KBM-7 (cell line): ENCODE results near the gene DHRS9.

Source experiments
- DNase-seq: peaks from one replicate; pipeline ENCODE4 v3.0.0-alpha.2; 2015
- in situ Hi-C: fragments of 300-500 bp; cut with MboI; formaldehyde crosslinking; loops from 2 replicates; pipeline ENCODE4 v1.14.3; 2020; ENCODE audit warnings: low sequenced_read_pairs, low pct_unique_long_range_greater_than_20kb, mixed read lengths

DHRS9 gene

GRCh38 chr2:169069341-169069740, at the start of gene DHRS9:
Gene DHRS9 (plus strand): TSS chr2:169069563. CDS start chr2:169081582, 12,019 bp downstream.
- peak; percentile 12 for DNase-seq
- in situ Hi-C loops: no loop called here

- in situ Hi-C loops: no loop called here
- no peak for DNase-seq
These were observed 46.2 kb upstream of the DHRS9 start for GRCh38 chr2:169023161-169023560.

- in situ Hi-C loops: no loop called here
These were observed 43.3 kb upstream of the DHRS9 start for GRCh38 chr2:169026056-169026455.

GRCh38 chr2:169027234-169027633, 42.1 kb upstream of the DHRS9 start:
- no peak for DNase-seq
- in situ Hi-C loops: no loop called here

More at GRCh38 chr2:169026056-169026455, 43.3 kb upstream of the DHRS9 start:
- no peak for DNase-seq

- in situ Hi-C loops: no loop called here
- no peak for DNase-seq
These were observed 40.0 kb upstream of the DHRS9 start for GRCh38 chr2:169029341-169029740.

GRCh38 chr2:169031202-169031601, 38.2 kb upstream of the DHRS9 start, which contains the start of gene ABCB11:
Gene ABCB11 (minus strand): TSS chr2:169031324. CDS start chr2:169018125, 13,199 bp downstream.
- in situ Hi-C loops: no loop called here
- no peak for DNase-seq

- DNase-seq: peak; percentile 26
- in situ Hi-C loops: no loop called here
These were observed 35.1 kb upstream of the DHRS9 start for GRCh38 chr2:169034256-169034655.

- DNase-seq: no peak
- in situ Hi-C loops: no loop called here
These were observed 34.3 kb upstream of the DHRS9 start for GRCh38 chr2:169034984-169035544.

GRCh38 chr2:169035887-169036286, 33.5 kb upstream of the DHRS9 start:
- no peak for DNase-seq
- in situ Hi-C loops: no loop called here

- in situ Hi-C loops: no loop called here
These were observed 32.5 kb upstream of the DHRS9 start for GRCh38 chr2:169036736-169037440.

GRCh38 chr2:169038338-169038757, 31.0 kb upstream of the DHRS9 start:
- in situ Hi-C loops: no loop called here
- peak; percentile 67 for DNase-seq

More at GRCh38 chr2:169036736-169037440, 32.5 kb upstream of the DHRS9 start:
- no peak for DNase-seq

GRCh38 chr2:169039702-169040101, 29.7 kb upstream of the DHRS9 start:
- in situ Hi-C loops: no loop called here
- peak; percentile 67 for DNase-seq

GRCh38 chr2:169041594-169041993, 27.8 kb upstream of the DHRS9 start:
- no peak for DNase-seq
- in situ Hi-C loops: no loop called here

GRCh38 chr2:169042856-169043255, 26.5 kb upstream of the DHRS9 start:
- DNase-seq: no peak
- in situ Hi-C loops: no loop called here

- no peak for DNase-seq
- in situ Hi-C loops: no loop called here
These were observed 22.8 kb upstream of the DHRS9 start for GRCh38 chr2:169046440-169047151.

- no peak for DNase-seq
- in situ Hi-C loops: no loop called here
These were observed 21.8 kb upstream of the DHRS9 start for GRCh38 chr2:169047256-169048250.

- no peak for DNase-seq
- in situ Hi-C loops: no loop called here
These were observed 20.2 kb upstream of the DHRS9 start for GRCh38 chr2:169049142-169049541.

- in situ Hi-C loops: no loop called here
- no peak for DNase-seq
These were observed 18.7 kb upstream of the DHRS9 start for GRCh38 chr2:169050476-169051240.
